ENCODE results near the gene ARID1B. TPM values are rescaled to one million over a fixed set of nuclear protein-coding genes. Genes with fewer than 3 reads are reported as not detected.

The ARID1B gene
- polyA plus RNA-seq, 1 experiment = 17.0 TPM

- TF ChIP-seq CTCF (IDR thresholded peaks at IDR 0.05; ENCODE audit: insufficient read depth, low read depth, low read length) = no peak
- DNase-seq (ENCODE audit: low read depth) = no peak
- ChIA-PET CTCF (interaction anchor here (0.7 to 0.9 kb wide), 3 partner anchors 46 to 159 kb away, joined by 3 read pairs; no protein-coding TSS in a partner anchor), POLR2A (no interaction called here)
- H3K4me3 ChIP-seq (ENCODE audit: low read depth, low read length) = no peak overlapping the region
- H3K27me3 ChIP-seq (ENCODE audit: control insufficient read depth, insufficient read depth, low read length) = no peaks in the 10 kb centered on the region
- H3K36me3 ChIP-seq (ENCODE audit: control insufficient read depth, insufficient read depth, low read length) = peaks cover 23% of the 10 kb centered on the region
Measured at GRCh38 chr6:157185986-157186385, 408.8 kb downstream of the ARID1B start.

- Histone ChIP-seq H3K4me3 (ENCODE audit: low read depth, low read length) (no peak overlapping the region), H3K27me3 (ENCODE audit: control insufficient read depth, insufficient read depth, low read length) (no peaks in the 10 kb centered on the region), H3K36me3 (ENCODE audit: control insufficient read depth, insufficient read depth, low read length) (peaks cover 23% of the 10 kb centered on the region)
- CTCF ChIA-PET = interaction anchor here (0.7 to 0.9 kb wide), 2 partner anchors 47 to 152 kb away, joined by 3 read pairs; no protein-coding TSS in a partner anchor
- TF ChIP-seq CTCF (IDR thresholded peaks at IDR 0.05; ENCODE audit: insufficient read depth, low read depth, low read length) = no peak
- DNase-seq (ENCODE audit: low read depth) = no peak
- POLR2A ChIA-PET = no interaction called here
Measured at GRCh38 chr6:157186785-157187181, 409.6 kb downstream of the ARID1B start.

- H3K36me3 ChIP-seq (ENCODE audit: control insufficient read depth, insufficient read depth, low read length) = peaks cover 21% of the 10 kb centered on the region
- POLR2A ChIA-PET = no interaction called here
Measured at GRCh38 chr6:157187182-157188083, 410.3 kb downstream of the ARID1B start.

GRCh38 chr6:157188213-157188612, 411.0 kb downstream of the ARID1B start:
- H3K36me3 ChIP-seq (ENCODE audit: control insufficient read depth, insufficient read depth, low read length) = peaks cover 20% of the 10 kb centered on the region
- DNase-seq (ENCODE audit: low read depth) = no peak
- no peaks in the 10 kb centered on the region for H3K27me3 ChIP-seq (ENCODE audit: control insufficient read depth, insufficient read depth, low read length)
- TF ChIP-seq CTCF (IDR thresholded peaks at IDR 0.05; ENCODE audit: insufficient read depth, low read depth, low read length) = no peak
- ChIA-PET POLR2A (no interaction called here), CTCF (no interaction called here)
- H3K4me3 ChIP-seq (ENCODE audit: low read depth, low read length) = no peak overlapping the region

More at GRCh38 chr6:157187182-157188083, 410.3 kb downstream of the ARID1B start:
- CTCF ChIA-PET = no interaction called here
- no peak for TF ChIP-seq CTCF (IDR thresholded peaks at IDR 0.05; ENCODE audit: insufficient read depth, low read depth, low read length)
- Histone ChIP-seq H3K4me3 (ENCODE audit: low read depth, low read length) (no peak overlapping the region), H3K27me3 (ENCODE audit: control insufficient read depth, insufficient read depth, low read length) (no peaks in the 10 kb centered on the region)
- no peak for DNase-seq (ENCODE audit: low read depth)

- Histone ChIP-seq H3K36me3 (ENCODE audit: control insufficient read depth, insufficient read depth, low read length) (peaks cover 27% of the 10 kb centered on the region), H3K4me3 (ENCODE audit: low read depth, low read length) (no peak overlapping the region), H3K27me3 (ENCODE audit: control insufficient read depth, insufficient read depth, low read length) (no peaks in the 10 kb centered on the region)
- DNase-seq (ENCODE audit: low read depth) = no peak
- ChIA-PET CTCF (interaction anchor here (0.9 to 2.3 kb wide), 2 partner anchors 8 to 10 kb away, joined by 3 to 4 read pairs; no protein-coding TSS in a partner anchor), POLR2A (no interaction called here)
- TF ChIP-seq CTCF (IDR thresholded peaks at IDR 0.05; ENCODE audit: insufficient read depth, low read depth, low read length) = no peak
Measured at GRCh38 chr6:157193443-157193996, 416.3 kb downstream of the ARID1B start.

Data from BJ (cell line).